Adrenal gland (tissue), 12 donors: ENCODE measurements around the gene NTHL1. TPM values are rescaled to one million over a fixed set of nuclear protein-coding genes. Genes with fewer than 3 reads are reported as not detected.
A peak's percentile ranks its signal among the peaks of the same experiment; 100 is the strongest.

Experiments used
- DNase-seq, 7 donors: peaks; one replicate each; pipeline ENCODE4 v3.0.0-alpha.2; 2019 to 2020
- H3K27ac ChIP-seq, 5 donors: fragments of 200-600 bp; sonication (generic) in 4 of 5; 1 replicate in 3 of 5; 2 replicates in 2 of 5; pipeline versions ENCODE4 v1.5.1 to v1.8.0; 2016 to 2020; ENCODE audit warnings: mild to moderate bottlenecking in 1 of 5
- H3K27me3 ChIP-seq: fragments of 200-600 bp; 2 replicates; pipeline ENCODE4 v1.8.0; 2021
- H3K36me3 ChIP-seq, 2 donors: fragments of 200-600 bp; replicated peaks in 1 of 2; 1 replicate in 1 of 2; 2 replicates in 1 of 2; pipeline versions ENCODE4 v1.5.1 to v1.8.0; 2018 to 2022
- H3K4me1 ChIP-seq, 2 donors: fragments of 200-600 bp; replicated peaks in 1 of 2; 1 replicate in 1 of 2; 2 replicates in 1 of 2; pipeline versions ENCODE4 v1.5.1 to v1.8.0; 2018 to 2021
- H3K4me3 ChIP-seq, 4 donors: fragments of 200-600 bp; sonication (generic) in 3 of 4; one replicate each; pipeline ENCODE4 v1.5.1; 2016 to 2018
- H3K9me3 ChIP-seq, 3 donors: fragments of 200-600 bp; sonication (generic) in 1 of 3; replicated peaks in 1 of 3; 1 replicate in 2 of 3; 2 replicates in 1 of 3; pipeline versions ENCODE4 v1.5.1 to v1.8.0; 2016 to 2021
- POLR2A ChIP-seq, 2 donors: fragments of 450-650 bp; IDR thresholded peaks; one replicate each; pipeline ENCODE4 v1.6.1; 2017; ENCODE audit warnings: antibody characterized with exemption in 2 of 2, mild to moderate bottlenecking in 2 of 2, moderate library complexity in 1 of 2
- WGBS, 4 donors: extraction: QIAGEN DNeasy Blood & Tissue Kit in 2 of 4; methylation state at CpG; one replicate each; pipeline versions ENCODE4 v1.1.5 to v1.1.7; 2013 to 2017; 5-methylcytosine and 5-hydroxymethylcytosine counted together
- intact Hi-C, 2 donors: fragments of 100-400 bp; cut with DNase I; formaldehyde crosslinking; loops; one replicate each; pipeline versions ENCODE4 v1.14.1 to v1.15.0; 2022 to 2023
- polyA plus RNA-seq, 3 donors: library from polyadenylated mRNA; stranded (reverse); fragments of 200-250 nt in 2 of 3; fragments of 350-450 nt in 1 of 3; fragmentation: Illumina TruSeq in 1 of 3; extraction: RNeasy Lipid Tissue Mini Kit (QIAGEN cat#74804) in 1 of 3; gene quantifications; one replicate each; pipeline ENCODE4 v1.2.3, GENCODE V29; 2013 to 2014
- total RNA-seq, 9 donors: library from RNA; depleted of rRNA in 4 of 9; stranded (reverse); fragments of >200 nt in 4 of 9; fragments of 120-200 nt in 1 of 9; fragmentation: NEBNext Ultra II Directional in 1 of 9; extraction: Animal tissue kit (Norgen Biotek cat#: 25700) in 1 of 9; gene quantifications; one replicate each; pipeline versions ENCODE4 v1.1.0 to v1.2.4, GENCODE V29; 2013 to 2023
- TF ChIP-seq, protein P1 (sequence below), 6 experiments: fragments of 450-650 bp in 4 of 6; fragments of 200-600 bp in 2 of 6; sonication (generic) in 1 of 6; IDR thresholded peaks; 1 replicate in 5 of 6; 2 replicates in 1 of 6; pipeline versions ENCODE4 v1.5.1 to v1.8.0; 2016 to 2021; ENCODE audit warnings: antibody characterized with exemption in 6 of 6, mild to moderate bottlenecking in 2 of 6, moderate library complexity in 1 of 6
- donor health status: healthy with polysubstance abuse.
- donor health status: Bipolar disorder and iron deficiency.
- donor health status: DM: yes; HTN: yes; CAD: no.
- donor health status: DM: no; HTN: no; CAD: no.
- donor health status: DM: no; HTN: no; CAD: no.
- donor health status: DM: yes; HTN: yes; CAD: no.

NTHL1 gene
- total and polyA plus RNA-seq, 12 donors: 1.5 to 36.6 (median 17.2) TPM

DNA sequence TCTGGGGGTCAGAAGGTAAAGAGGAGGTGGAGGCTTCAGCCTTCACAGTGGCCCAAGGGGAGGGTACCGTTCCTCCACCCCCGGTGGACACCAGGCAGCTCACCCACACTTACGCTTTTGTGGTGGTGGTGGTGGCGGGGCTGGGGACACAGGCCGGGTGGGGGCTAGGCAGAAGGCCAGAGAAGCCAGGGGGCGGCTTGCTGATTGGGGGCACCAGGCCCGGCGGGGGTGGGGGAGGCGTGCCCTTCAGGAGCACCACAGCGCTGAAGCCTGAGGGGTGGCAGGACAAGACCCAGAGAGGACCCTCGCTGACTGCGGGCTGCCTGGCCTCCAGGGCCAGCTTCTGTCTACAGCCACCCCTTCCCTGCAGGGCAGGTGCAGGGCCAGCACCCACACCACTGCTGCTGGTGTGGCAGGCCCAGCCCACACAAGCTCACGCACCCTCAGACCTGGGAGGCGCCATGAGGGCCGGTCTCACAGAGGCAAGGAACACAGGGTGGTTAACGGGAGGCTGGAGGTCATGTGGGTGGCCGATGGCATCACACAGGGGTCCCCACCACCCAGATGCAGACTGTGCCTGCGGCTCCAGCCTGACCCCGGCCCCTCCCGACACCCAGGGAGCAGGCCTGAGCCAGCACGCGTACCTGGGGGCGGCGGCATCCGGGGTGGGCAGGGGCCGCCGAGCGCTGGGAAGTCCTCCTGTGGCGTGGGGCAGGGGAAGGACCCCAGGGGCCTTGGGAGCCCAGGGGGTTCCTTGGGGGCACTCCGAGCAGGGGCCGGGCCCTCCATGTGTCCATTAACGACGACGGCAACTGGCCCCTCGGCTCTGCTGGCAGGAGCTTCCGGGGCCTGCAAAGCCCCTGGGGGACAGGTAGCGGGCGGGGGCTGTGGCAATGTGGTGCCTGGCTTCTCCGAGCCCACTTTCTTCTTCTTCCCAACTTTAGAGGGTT is 48.5 kb downstream of the NTHL1 start:
- TF ChIP-seq, protein P1, sequence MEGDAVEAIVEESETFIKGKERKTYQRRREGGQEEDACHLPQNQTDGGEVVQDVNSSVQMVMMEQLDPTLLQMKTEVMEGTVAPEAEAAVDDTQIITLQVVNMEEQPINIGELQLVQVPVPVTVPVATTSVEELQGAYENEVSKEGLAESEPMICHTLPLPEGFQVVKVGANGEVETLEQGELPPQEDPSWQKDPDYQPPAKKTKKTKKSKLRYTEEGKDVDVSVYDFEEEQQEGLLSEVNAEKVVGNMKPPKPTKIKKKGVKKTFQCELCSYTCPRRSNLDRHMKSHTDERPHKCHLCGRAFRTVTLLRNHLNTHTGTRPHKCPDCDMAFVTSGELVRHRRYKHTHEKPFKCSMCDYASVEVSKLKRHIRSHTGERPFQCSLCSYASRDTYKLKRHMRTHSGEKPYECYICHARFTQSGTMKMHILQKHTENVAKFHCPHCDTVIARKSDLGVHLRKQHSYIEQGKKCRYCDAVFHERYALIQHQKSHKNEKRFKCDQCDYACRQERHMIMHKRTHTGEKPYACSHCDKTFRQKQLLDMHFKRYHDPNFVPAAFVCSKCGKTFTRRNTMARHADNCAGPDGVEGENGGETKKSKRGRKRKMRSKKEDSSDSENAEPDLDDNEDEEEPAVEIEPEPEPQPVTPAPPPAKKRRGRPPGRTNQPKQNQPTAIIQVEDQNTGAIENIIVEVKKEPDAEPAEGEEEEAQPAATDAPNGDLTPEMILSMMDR (IDR thresholded peaks at IDR 0.05): no peak
- TF ChIP-seq POLR2A (IDR thresholded peaks at IDR 0.05): no peak
- Histone ChIP-seq H3K4me1 (peaks cover 0 to 28% of the 10 kb centered on the region in 2 donors), H3K9me3 (no peaks in the 10 kb centered on the region), H3K36me3 (peaks cover 0 to 57% of the 10 kb centered on the region in 2 donors), H3K4me3 (no peak overlapping the region), H3K27me3 (no peaks in the 10 kb centered on the region), H3K27ac (peak overlapping the region in 1 of 5 donors; percentile 76)
- WGBS, 4 donors: 93 to 94% (median 94%) methylated on average over 7 to 39 of the region's 39 CpGs
- intact Hi-C loops: no loop called here
- no peak for DNase-seq

DNA sequence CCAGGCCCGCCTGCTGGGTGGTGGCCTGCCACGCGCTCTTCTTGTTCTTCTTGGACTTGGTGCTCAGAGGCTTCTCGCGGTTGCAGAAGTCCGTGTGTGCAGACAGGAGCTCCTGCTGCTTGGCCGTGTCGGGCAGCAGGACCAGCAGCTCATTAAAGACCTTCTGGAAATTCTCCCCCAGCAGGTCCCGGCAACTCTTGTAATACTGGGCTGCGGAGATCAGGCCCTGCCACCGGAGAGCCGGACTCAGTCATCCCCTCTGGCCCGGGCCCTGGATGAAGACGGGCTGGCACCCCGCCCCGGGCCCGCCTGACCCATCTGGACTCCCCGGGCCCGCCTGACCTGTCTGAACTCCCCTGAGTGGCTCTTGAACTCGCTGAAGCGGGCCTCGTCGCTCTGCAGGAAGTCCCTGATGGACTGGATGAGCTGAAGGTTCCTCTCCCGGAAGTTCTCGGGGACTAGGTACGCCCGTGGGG is 49.2 kb downstream of the NTHL1 start:
- TF ChIP-seq, protein P1 (IDR thresholded peaks at IDR 0.05): no peak
- no peak for TF ChIP-seq POLR2A (IDR thresholded peaks at IDR 0.05)
- peaks cover 0 to 56% of the 10 kb centered on the region in 2 donors for H3K36me3 ChIP-seq
- WGBS, 4 donors: 91 to 94% (median 92%) methylated on average over 19 to 27 of the region's 27 CpGs
- no peaks in the 10 kb centered on the region for H3K9me3 ChIP-seq
- no peak overlapping the region for H3K4me3 ChIP-seq
- H3K4me1 ChIP-seq: peaks cover 0 to 21% of the 10 kb centered on the region in 2 donors
- DNase-seq: no peak
- peak overlapping the region in 2 of 5 donors; percentile 56 to 76 for H3K27ac ChIP-seq
- intact Hi-C loops: no loop called here
- no peaks in the 10 kb centered on the region for H3K27me3 ChIP-seq

DNA sequence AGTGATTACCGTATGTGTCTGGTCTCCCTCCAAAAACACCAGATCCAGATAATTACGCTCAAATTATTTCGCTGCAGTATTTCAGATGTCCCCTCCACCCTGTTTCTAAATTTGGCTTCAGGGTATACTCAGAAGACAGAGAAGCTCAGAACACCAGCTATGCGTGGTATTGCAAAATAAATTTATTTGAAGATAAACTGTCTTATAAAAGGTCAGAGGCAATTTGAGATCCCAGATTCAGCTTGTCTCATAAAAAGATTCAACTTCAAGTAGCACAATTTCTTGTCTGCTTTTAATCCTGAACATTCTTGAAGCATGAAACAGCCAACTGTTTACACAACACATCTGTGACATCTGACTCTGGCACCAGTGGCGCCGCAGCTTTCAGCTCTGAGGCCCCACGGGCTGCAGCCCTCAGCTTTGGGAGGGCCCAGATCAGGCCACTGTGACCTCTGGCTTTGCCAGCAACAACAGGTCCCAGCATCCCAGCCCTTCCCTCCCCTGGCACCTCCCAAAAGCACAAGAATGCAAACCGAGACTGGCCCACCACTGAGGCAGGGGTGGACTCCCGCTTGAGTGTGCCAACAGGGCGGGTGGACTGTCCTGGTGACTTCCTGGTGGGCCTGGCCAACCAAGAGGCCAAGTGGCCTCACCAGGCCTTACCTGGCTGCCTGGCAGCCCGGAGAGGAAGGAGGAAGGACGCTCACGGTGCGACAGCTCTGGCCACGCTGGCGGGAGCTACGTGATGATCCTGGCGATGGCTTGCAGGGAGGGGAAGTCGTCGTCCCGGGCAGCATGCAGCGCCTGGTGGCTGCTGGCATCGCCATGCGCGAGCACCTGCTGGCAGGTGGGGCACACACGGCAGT is 49.9 kb downstream of the NTHL1 start:
- H3K36me3 ChIP-seq: peaks cover 0 to 49% of the 10 kb centered on the region in 2 donors
- H3K27ac ChIP-seq: peak overlapping the region in 2 of 5 donors; percentile 56 to 76
- WGBS, 4 donors: 76 to 84% (median 83%) methylated on average over 18 to 26 of the region's 26 CpGs
- no peak overlapping the region for H3K4me3 ChIP-seq
- peaks cover 0 to 21% of the 10 kb centered on the region in 2 donors for H3K4me1 ChIP-seq
- intact Hi-C loops: no loop called here
- H3K9me3 ChIP-seq: no peaks in the 10 kb centered on the region
- no peaks in the 10 kb centered on the region for H3K27me3 ChIP-seq
- no peak for TF ChIP-seq POLR2A (IDR thresholded peaks at IDR 0.05)
- TF ChIP-seq, protein P1 (IDR thresholded peaks at IDR 0.05): no peak
- DNase-seq: peak in 1 of 7 donors; percentile 52

DNA sequence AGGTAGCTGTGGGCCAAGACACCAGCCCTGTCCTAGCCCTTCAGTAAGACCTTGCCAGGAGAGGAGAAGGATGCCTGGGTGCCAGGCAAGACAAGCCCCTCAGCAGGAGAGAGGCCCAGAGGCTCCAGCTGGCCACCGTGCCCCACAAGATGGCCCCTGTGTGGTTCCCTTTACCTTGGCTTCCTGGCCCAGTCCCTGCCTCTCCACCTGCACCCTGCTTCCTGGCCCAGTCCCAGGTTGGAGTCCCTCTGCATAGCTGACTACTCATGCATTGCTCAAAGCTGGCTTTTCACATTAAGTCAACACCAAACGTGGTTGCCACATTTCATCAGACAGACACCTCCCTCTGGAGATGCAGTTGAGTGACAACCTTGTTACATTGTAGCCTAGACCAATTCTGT is 53.9 kb downstream of the NTHL1 start:
- peaks cover 22% of the 10 kb centered on the region for H3K27me3 ChIP-seq
- DNase-seq: no peak
- H3K4me1 ChIP-seq: peaks cover 4 to 42% of the 10 kb centered on the region in 2 donors
- intact Hi-C loops: no loop called here
- no peak for TF ChIP-seq POLR2A (IDR thresholded peaks at IDR 0.05)
- TF ChIP-seq, protein P1 (IDR thresholded peaks at IDR 0.05): no peak
- no peaks in the 10 kb centered on the region for H3K9me3 ChIP-seq
- H3K4me3 ChIP-seq: no peak overlapping the region
- 50 to 69% (median 65%) methylated on average over 1 to 2 of the region's 2 CpGs for WGBS, 4 donors
- H3K36me3 ChIP-seq: peaks cover 0 to 9% of the 10 kb centered on the region in 2 donors
- no peak overlapping the region for H3K27ac ChIP-seq
